NCI-H128 (cell line): ENCODE data around the gene KIAA1210.
"Not testable (repeated sequence)": the region's sequence is repeated elsewhere in the genome, so short reads cannot be mapped to it uniquely, and the experiment has no call there.

Experiments used
- DNase-seq: peaks from one replicate; lab custom pipeline; 2025; ENCODE audit not compliant: unreplicated experiment; lab: John Stamatoyannopoulos, UW

The KIAA1210 gene

DNA sequence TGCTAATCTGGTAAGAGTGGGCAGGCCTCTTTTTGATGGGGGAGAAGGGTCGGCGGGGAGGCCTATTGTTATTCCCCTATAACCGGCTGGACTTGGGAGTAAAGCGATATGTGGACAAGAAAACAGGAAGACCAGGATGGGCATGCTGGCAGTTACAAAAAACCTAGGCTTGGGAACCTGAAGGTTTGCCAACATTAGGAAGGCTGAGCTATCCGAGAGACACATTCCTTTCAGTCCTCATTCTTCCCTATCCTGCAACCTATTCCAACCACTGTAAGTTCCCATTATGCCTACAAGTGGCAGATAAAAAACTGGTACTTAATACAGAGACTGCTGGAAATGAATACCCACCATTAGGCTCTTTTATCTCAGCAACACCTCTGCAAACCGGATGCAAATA, 87.2 kb downstream of the KIAA1210 start:
- DNase-seq = no peak

- DNase-seq = no peak
These were observed 91.2 kb downstream of the KIAA1210 start for GRCh38 chrX:119036107-119037029.

DNA sequence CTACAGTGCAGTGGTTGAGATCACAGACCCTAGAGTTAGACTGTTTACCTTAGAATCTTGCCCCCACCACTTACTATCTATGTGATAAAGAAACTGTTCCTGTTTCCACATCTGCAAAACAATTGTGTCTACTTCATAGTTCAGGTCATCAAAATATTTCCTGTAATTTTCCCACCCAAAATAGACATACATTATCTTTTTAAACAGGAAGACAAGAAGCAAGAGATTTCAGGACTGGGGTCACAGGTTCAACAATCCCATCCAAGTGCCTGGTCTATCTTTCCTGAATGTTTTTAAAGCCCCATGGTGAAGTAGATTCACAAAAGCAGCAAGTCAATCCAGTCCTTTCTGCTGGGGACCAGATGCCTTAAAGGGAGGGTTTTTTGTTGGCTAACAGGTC, 96.6 kb downstream of the KIAA1210 start:
- DNase-seq = no peak

GRCh38 chrX:119029656-119030055, 98.0 kb downstream of the KIAA1210 start:
- not testable (repeated sequence) for DNase-seq

DNA sequence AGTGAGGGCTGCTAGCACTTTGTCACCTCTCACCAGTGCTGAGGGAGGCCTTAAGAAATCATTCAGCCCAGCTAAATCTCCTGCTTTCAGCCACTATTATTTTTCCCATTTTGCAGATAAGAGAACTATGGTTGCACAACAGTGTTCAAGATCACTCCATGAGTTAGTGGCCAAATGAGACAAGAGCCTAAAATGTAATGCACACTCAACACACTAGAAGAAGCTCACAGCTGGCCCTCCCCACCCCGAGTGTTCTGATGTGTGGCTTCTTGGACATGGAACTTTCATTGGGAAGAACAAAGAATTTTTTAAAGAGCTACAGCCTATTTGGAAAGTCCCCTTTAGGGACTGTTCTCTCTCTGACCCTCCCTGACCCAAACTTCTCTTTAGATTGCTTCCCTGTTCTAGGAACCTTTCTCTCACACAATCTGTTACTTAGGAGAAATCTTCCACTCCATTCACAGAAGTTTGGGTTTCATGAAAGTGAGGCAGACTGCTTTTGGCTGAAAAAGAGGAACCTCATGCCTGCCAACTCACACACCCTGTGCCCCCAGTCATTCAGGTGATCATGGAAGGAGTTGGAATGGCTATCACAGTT, 98.8 kb downstream of the KIAA1210 start:
- DNase-seq = no peak
